ENCODE measurements around the gene TNS2.
"Not testable (repeated sequence)": the region's sequence is repeated elsewhere in the genome, so short reads cannot be mapped to it uniquely, and the experiment has no call there.

Gene TNS2, protein sequence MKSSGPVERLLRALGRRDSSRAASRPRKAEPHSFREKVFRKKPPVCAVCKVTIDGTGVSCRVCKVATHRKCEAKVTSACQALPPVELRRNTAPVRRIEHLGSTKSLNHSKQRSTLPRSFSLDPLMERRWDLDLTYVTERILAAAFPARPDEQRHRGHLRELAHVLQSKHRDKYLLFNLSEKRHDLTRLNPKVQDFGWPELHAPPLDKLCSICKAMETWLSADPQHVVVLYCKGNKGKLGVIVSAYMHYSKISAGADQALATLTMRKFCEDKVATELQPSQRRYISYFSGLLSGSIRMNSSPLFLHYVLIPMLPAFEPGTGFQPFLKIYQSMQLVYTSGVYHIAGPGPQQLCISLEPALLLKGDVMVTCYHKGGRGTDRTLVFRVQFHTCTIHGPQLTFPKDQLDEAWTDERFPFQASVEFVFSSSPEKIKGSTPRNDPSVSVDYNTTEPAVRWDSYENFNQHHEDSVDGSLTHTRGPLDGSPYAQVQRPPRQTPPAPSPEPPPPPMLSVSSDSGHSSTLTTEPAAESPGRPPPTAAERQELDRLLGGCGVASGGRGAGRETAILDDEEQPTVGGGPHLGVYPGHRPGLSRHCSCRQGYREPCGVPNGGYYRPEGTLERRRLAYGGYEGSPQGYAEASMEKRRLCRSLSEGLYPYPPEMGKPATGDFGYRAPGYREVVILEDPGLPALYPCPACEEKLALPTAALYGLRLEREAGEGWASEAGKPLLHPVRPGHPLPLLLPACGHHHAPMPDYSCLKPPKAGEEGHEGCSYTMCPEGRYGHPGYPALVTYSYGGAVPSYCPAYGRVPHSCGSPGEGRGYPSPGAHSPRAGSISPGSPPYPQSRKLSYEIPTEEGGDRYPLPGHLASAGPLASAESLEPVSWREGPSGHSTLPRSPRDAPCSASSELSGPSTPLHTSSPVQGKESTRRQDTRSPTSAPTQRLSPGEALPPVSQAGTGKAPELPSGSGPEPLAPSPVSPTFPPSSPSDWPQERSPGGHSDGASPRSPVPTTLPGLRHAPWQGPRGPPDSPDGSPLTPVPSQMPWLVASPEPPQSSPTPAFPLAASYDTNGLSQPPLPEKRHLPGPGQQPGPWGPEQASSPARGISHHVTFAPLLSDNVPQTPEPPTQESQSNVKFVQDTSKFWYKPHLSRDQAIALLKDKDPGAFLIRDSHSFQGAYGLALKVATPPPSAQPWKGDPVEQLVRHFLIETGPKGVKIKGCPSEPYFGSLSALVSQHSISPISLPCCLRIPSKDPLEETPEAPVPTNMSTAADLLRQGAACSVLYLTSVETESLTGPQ (N-terminal part only)

DNA sequence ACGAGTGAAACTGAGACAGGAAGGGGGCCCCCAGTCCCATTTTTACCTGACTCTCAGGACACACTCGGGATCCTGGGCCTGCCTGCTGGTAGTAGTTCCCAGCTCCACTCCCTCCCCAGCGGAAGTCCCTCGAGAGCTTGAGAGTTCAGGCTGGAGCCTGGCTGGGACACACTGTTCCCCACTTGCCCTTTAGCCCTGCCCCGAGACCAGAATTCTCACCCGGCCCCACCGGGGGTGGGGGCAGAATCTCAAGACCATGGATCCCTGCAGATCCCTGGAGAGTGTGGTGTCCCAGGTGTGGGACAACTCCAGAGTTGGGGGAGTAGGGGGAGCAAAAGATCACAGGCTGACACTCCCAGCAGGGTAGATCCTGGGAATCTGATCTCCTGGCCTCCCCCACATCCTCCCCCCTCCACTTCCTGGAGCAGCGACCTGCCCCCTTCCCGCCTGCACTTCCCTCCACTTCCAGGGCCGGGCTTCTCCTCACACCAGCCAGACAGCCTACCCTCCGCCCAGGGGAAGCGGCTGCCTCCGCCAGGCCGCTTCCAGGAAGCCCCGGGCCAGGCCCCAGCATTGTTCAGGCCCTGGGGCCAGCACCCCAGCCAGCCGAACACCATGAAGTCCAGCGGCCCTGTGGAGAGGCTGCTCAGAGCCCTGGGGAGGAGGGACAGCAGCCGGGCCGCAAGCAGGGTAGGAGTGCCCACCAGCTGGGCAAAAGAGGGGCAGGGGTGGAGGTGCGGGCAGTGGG, at the start of gene TNS2:
Gene TNS2 (plus strand): TSS at position 495 of the 748 bp plus-strand sequence. CDS start 121 bp downstream, at position 616.
- DNase-seq, result no peak

GRCh38 chr12:53004178-53004577, 45.7 kb upstream of the TNS2 start:
- no peak for DNase-seq

DNA sequence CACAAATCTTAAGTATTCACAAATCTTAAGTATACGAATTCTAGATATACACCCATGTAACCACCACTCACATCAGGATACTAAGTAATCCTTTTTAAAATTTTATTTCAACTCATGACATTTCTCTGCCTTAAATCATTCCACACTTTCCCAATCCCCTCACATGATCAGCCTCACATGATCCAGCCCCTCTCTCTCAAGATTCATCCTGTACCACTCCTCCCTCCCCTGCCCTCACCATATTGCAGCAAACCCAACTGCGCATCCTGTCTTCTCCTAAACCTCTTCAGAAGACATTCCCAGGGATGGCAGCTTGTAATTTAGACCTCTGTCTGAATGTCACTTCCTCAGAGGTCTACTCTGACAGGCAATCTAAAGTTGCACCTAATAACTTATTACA, 45.3 kb upstream of the TNS2 start:
- DNase-seq, result no peak

GRCh38 chr12:53005215-53005985, 44.5 kb upstream of the TNS2 start:
- DNase-seq, result no peak

DNA sequence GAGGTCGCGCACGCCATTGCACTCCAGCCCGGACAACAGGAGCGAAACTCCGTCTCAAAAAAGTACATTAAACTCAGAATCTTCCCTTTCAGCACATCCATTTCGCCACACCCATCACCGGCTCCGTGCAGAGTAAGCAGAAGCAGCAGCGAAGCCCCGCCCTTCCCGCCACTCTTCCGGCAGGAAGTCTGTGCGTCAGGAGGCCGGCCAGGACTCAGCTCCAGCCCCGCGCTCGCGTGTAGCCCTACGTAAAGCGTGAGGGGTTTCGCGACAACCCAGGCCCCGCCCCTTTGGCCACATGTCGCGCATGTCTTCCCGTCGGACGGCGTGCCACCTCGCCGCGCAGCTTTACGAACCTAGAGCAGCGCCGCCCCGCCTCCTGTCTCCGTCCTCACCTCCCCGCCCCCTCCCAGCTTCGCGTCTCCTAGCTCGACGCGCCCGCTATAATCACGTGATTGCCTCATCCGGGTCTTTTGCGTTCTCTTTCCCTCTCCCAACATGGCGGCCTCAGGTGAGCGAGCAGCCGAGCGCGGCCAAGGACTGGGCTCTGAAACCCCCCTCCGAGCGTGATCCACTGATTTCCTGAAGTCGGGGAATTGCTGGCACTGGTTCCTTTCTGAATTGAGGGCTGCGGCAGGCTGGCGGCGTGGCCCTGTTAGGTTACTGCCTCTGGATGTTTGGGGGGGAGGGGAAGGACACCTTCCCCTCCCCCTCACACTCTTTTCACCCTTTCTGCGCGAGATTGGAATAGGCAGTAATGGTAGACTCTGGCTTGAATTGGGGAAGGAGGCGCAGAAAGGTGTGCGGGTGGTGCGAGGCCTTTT, 43.7 kb upstream of the TNS2 start, which contains the start of gene EIF4B:
Gene EIF4B (plus strand): TSS at position 471 of the 824 bp plus-strand sequence. CDS start 28 bp downstream, at position 499.
- peak; percentile 97 for DNase-seq

GRCh38 chr12:53006810-53007309, 43.0 kb upstream of the TNS2 start:
- DNase-seq, result peak; percentile 56

GRCh38 chr12:53007343-53007742, 42.5 kb upstream of the TNS2 start:
- no peak for DNase-seq

GRCh38 chr12:53008760-53009159, 41.1 kb upstream of the TNS2 start:
- DNase-seq, result not testable (repeated sequence)

- no peak for DNase-seq
Observed at GRCh38 chr12:53010955-53011354, 38.9 kb upstream of the TNS2 start.

GRCh38 chr12:53011889-53012288, 38.0 kb upstream of the TNS2 start:
- DNase-seq, result no peak

DNA sequence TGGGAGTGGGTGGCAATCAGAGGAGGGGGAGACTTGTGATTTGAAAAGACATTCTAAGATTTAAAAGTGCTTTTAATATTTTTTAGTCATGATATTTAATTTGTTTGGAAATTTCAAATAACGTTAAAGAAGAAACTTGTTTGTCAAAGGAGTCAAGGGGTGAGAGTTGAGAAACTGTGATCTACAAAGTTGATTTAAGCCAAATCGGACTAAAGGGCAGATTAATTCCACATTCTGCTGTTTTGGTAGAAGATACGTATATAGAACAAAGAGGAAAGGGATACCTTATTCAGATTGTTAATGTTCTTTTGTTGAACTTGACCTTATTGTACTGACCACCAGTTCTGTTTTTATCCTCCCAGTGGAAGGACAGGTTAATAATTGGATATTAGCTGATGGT, 36.9 kb upstream of the TNS2 start:
- DNase-seq, result no peak

- no peak for DNase-seq
Observed at GRCh38 chr12:53014709-53015108, 35.2 kb upstream of the TNS2 start.

DNA sequence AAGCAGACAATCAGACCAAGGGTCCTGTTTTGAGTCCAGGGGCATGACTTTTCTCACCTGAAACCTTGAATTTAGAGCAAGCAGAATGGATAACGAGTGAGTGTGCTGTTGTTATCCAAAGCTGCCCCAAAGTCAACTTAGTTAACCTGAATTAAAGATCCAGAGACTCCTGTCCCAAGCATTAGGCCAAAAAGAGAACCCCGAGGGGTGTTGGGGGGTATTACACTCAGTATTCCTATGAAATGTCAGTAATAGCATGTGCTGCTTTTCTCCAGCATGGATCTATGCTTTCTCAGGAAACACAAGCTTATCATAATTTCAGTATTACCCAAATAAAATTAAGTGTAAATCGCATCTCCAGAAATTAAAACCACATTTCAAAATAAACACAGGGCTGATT, 24.6 kb upstream of the TNS2 start:
- DNase-seq, result no peak

- DNase-seq, result not testable (repeated sequence)
Observed at GRCh38 chr12:53027014-53027413, 22.9 kb upstream of the TNS2 start.

DNA sequence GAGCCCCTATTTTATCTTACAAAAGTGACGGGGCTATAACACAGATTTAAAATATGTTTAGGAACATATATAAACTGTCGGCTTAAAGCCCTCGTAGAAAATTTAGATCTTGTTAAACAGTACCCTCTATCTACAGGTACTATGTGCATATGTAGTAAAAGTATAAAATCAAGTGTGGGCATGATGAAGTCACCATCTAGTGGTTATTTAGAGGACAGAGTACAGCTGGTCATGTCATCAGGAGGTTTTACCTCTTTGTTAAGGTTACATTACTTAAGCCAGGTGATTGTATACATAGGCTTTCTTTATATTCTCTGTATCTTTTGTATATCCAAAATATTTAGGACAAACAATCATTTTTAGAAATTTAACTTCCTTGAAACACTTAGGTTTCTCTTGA, 18.2 kb upstream of the TNS2 start:
- no peak for DNase-seq

- not testable (repeated sequence) for DNase-seq
Observed at GRCh38 chr12:53033832-53034231, 16.0 kb upstream of the TNS2 start.

- no peak for DNase-seq
Observed at GRCh38 chr12:53034459-53034858, 15.4 kb upstream of the TNS2 start.

DNA sequence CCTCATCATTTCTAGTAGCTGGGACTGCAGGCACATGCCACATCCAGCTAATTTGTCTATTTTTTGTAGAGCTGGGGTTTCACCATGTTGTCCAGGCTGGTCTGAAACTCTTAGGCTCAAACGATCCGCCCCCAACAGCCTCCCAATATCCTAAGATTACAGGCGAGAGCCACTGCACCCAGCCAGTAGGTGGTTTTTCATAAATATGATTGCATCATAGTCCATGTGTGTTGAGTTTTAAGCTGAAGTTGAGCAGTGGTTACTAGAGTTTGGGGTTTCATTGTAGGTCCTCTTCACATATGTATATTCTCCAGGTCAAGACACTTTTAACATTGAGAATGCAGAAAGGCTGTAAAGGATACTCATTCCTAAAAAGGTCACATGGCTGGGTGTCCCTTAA, 13.1 kb upstream of the TNS2 start:
- DNase-seq, result no peak

- DNase-seq, result no peak
Observed at GRCh38 chr12:53039851-53040250, 10.0 kb upstream of the TNS2 start.

Measured in NCI-H748 treated with DMSO at 0.1 percent for 48 hours (cell line).